ENCODE data around the gene ADISSP.

Gene ADISSP

DNA sequence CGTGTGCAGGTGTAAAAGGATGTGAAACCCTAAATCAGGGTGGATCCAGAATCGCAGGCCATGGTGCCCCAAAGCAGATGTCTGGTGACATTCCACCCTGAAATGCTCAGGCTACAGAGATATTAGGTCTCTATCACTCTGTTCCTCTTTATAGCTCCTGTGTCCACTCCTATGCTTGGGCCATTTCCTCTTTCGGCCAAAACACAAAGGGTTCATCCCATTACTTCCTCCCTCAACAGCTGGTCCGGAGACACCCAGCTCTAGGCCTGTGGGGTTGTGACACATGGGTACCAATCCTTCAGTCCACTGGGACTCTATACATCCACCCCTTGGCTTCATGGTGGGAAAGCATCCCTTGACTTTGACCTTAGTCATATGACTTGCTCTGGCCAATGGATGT is 53.5 kb downstream of the ADISSP start:
- no peak for DNase-seq (ENCODE audit: low read depth)

DNA sequence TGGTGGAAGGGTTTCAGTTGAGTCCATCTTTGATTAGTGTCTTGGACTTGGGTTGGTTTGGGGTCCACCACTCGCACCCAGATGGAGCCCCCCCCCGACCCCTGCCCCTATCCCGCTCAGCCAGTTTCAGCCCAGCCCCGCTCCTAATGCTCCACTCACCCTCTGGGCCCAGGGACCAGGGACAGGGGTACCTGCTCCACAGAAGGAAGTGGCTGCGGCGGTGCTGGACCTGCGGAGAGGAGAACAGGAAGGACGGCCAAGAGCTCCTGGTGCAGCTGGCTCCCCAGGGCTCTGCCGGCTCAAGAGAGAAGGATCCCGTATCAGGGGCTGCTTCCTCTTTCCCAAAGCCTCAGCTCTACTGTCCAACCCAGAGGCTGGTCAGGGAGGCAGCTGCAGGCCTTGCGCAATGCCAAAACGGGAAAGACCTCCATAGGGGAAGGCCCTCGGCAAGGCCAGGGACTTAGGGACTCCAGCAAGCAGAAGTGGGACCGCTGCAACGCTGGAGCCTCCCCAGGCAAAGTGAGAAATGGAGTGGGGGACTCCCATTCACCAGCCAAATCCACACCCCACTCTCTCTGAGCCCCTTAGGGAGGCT is 55.2 kb downstream of the ADISSP start, which contains the start of gene SIGLEC1:
Gene SIGLEC1, minus strand, starts transcription at position 322 of the 595 bp plus-strand sequence. CDS start 5,472 bp downstream, outside the sequence.
- DNase-seq (ENCODE audit: low read depth), result no peak

DNA sequence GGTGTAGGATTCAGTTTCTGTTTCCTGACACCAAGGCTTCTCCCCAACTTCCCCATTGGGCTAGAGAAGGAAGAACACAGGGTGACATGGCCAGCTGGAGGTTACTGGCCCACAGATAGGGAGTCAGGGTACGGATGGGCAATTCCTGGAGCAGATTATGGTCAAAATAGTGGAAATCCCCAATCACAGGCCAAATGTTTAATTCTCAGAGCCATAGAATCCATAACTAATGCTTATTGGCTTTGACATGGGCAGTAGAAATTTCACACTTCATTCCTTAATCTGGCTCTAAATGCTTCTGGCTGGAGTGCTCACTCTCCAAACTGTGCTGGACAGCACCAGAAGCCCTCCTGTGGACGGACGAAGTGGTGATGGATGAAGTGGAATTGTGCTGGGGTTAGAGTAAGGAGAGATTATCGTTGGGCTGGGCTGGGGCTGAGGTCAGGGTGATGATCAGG is 56.0 kb downstream of the ADISSP start:
- DNase-seq (ENCODE audit: low read depth), result no peak

DNA sequence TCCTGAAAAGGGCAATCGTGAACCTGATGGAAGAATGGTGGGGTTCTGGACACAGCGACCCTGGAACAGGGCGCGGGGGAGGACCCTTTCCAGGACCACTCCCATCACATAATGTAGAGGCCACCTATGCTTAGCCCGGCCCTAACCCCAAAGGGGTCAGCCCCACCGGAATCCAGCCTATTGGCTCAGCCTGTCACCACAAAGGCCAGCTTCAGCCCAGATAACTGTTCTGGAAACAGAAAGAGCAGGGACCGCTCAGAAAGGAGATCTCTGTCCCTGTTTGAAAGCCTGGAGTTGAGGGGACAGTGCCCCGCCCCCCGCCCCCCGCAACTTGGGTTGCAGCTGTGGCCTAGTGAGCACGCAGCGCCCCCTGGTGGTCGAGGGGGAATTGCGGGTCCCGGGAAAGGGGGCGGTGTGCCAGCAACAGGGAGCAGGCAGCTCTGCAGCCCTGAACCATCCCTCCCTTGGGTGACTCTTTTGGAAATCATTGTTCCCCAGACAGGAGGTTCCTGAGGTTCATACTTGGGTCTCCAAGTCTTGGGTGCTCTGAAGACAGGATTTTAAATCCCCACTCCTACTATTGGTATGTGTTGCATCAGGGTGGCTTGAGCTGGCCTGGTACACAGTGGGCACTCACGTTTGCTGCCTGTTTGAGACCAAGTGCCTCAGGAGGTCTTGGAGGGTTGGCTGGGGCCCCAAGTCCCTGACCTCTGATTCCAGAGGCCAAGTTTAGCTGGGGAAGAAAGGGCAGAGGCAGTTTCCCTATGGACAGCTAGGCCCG is 56.7 kb downstream of the ADISSP start:
- DNase-seq (ENCODE audit: low read depth), result no peak

DNA sequence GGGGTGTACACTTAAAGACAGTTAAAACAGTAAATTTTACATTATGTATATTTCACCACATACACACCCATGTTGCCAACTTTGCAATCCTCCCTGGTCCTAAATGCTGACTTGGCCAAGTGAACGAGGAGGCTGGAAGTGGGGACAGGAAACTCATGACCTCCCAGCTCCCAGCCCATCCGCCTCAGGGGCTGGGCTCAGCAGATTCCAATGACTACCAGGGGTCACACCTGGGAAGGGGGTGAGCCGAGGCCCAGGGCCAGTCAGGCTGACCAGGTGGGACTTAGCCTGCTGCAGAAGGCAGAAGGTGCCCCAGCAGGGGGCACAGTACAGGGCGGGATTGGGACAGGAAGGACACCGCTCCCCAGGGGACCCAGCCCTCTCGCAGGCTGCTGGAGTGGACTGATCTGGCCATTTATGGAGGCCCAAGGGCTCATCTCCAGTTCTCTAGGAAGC is 57.5 kb downstream of the ADISSP start:
- DNase-seq (ENCODE audit: low read depth), result no peak

DNA sequence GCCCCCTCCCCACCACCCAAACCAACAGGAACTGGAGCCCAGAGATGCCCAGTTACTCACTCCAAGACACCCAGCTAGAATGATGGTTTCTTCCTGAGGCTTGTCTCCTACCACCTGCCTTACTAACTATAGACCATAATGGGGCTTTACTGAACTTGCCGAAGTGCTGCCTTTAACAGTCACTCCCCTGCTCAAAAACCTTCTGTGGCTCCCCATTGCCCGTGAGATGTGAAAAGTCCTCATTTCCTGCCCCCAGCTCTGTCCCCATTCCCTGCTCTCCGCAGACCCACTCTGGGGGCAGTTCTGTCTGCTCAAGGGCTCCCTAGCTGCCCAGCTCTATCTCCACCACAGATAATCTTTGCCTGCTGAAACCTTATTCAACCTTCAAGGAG is 60.0 kb downstream of the ADISSP start:
- no peak for DNase-seq (ENCODE audit: low read depth)

DNA sequence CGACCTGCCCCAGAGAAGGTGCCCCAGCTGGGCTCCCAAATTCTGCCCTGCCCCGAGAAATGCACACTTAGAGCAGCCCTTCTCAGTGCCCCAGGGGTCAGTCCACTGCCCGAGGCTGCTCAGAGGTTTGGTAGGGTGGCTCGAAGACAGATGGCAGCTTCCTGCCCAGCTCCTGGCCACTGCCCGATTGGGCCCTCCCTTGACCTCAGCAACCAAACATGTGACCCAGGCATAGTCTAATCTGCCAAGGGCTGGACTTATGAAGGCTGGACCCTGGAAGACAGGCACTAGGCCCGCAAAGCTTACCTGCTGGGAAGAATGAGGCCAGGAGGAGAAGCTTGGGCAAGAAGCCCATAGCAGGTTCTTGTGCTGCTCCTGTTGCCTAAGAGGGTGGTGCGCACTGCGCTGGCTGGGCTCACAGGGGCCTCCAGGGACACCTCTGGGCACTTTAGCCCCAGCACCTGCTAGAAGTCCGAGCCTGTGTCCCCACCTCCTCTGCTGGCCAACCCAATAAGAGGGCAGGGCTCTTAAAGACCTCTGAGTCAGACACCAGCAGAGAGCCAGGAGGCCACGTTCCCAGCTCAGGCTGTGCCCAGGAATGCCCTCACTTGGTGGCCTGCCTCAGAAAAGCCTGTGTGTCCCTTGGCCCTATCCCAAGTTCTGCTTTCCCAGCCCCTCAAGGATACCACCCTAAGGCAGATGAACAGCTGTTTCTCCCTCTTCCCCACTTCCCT is 60.6 kb downstream of the ADISSP start:
- no peak for DNase-seq (ENCODE audit: low read depth)

DNA sequence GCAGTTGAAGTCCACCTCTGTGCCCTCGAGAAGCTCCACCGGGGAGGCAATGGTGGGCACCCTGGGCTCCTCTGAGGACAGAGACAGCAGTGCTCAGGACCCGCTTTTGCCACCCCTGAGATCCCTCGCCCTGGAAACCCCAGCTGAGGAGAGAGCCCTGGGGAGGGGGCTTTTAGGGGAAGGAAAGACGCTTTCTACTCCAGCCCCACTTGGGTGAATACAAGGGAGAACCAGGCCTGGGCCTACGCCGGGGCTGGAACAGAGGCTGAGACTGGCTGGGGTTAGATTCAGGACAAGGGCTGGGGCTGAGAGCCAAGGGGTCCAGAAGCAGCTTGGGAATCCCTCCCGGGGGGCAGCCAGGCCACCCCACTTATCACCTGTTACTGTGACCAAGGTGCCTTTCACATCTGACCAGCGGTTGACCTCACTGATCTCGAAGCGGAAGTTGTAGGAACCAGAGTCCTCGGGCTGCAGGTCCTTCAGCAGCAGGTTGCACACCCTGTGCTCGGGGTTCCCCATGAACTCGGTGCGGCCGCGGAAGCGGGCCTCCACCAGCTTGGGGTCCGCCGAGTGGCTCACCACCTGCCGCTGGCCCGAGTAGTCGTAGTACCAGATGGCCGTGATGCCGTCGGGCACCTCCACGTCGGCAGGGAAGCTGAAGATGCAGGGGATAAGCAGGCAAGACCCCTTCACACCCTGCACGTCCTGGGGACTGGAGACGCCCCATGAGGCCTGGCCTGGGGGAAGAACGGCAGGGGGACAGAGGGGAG is 61.4 kb downstream of the ADISSP start:
- no peak for DNase-seq (ENCODE audit: low read depth)

DNA sequence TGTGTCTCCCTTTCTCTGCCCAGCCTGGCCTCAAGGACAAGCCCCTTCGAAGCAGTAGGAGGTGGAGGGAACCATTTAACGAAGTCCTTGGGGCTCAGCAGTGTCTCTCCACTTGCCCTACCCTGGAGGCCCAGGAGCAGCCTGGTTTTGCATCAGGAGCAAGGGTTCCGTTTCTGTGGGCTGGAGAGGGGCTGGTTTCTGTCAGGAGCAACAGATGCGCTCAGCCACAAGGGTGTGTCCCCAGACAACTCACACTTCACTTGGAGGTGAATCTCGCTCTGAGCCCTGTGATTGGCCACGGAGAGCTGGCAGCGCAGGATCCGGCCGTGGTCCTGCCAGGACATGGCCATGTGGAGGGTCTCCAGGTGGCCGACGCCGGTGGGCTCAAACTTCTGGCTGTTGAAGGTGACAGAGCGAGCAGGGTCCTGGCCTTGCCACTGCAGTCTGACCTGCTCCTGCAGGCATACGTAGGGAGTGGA is 62.0 kb downstream of the ADISSP start:
- no peak for DNase-seq (ENCODE audit: low read depth)

DNA sequence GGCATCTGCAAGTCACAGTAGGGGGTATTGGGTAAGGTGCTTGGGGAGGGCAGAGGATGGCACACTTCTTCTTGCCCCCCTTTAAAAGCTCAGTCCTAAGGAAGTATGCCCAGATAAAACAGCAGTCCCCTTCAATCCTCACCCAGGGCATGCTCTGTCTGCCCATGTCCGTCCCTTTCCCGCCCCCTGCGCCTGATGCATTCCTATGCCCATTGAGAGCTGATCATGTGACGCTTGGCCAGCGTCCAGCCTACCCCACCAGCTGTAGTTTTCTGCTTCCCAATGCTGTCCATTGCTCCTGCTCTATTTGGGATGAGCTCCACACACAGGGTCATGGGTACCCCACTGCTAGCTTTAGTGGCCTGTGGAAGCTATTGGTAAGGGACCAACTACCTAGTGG is 63.5 kb downstream of the ADISSP start:
- DNase-seq (ENCODE audit: low read depth), result no peak

Measured in amniotic epithelial cell (primary cell).